Peyer's patch (tissue), 4 donors: Measurements from ENCODE around the gene MOK. TPM values are rescaled to one million over a fixed set of nuclear protein-coding genes. Genes with fewer than 3 reads are reported as not detected.

Experiments
- DNase-seq, 3 donors: peaks; one replicate each; pipeline ENCODE4 v3.0.0-alpha.2; 2017 to 2019
- H3K27ac ChIP-seq, 4 donors: fragments of 200-600 bp; sonication (generic); one replicate each; pipeline ENCODE4 v1.5.1; 2016 to 2019
- H3K27me3 ChIP-seq, 2 donors: fragments of 200-600 bp; sonication (generic); one replicate each; pipeline ENCODE4 v1.5.1; 2019
- H3K36me3 ChIP-seq, 3 donors: fragments of 200-600 bp; sonication (generic); one replicate each; pipeline ENCODE4 v1.5.1; 2016 to 2019
- H3K4me1 ChIP-seq, 4 donors: fragments of 200-600 bp; sonication (generic); one replicate each; pipeline ENCODE4 v1.5.1; 2016 to 2019
- H3K4me3 ChIP-seq, 4 donors: fragments of 200-600 bp; sonication (generic); 1 replicate in 3 of 4; 2 replicates in 1 of 4; pipeline ENCODE4 v1.5.1; 2016 to 2019; ENCODE audit warnings: mild to moderate bottlenecking in 1 of 4
- H3K9me3 ChIP-seq, 4 donors: fragments of 200-600 bp; sonication (generic); one replicate each; pipeline ENCODE4 v1.5.1; 2016 to 2019; ENCODE audit warnings: mild to moderate bottlenecking in 1 of 4
- POLR2A ChIP-seq, 2 donors: fragments of 450-650 bp; IDR thresholded peaks; one replicate each; pipeline ENCODE4 v1.5.1; 2017; ENCODE audit warnings: antibody characterized with exemption in 2 of 2, mild to moderate bottlenecking in 2 of 2, moderate library complexity in 2 of 2
- total RNA-seq, 4 donors: library from RNA; depleted of rRNA; stranded (reverse); fragments of >200 nt; gene quantifications; one replicate each; pipeline ENCODE4 v1.1.0, GENCODE V29; 2016
- TF ChIP-seq, protein P1 (sequence below), 6 experiments: fragments of 450-650 bp in 4 of 6; fragments of 200-600 bp in 2 of 6; sonication (generic) in 1 of 6; IDR thresholded peaks; one replicate each; pipeline ENCODE4 v1.5.1; 2017 to 2019; ENCODE audit warnings: antibody characterized with exemption in 6 of 6, mild to moderate bottlenecking in 3 of 6, moderate library complexity in 1 of 6

Gene MOK
- total RNA-seq, 4 donors from 2014 or later = 4.6 to 30.5 (median 14.6) TPM

DNA sequence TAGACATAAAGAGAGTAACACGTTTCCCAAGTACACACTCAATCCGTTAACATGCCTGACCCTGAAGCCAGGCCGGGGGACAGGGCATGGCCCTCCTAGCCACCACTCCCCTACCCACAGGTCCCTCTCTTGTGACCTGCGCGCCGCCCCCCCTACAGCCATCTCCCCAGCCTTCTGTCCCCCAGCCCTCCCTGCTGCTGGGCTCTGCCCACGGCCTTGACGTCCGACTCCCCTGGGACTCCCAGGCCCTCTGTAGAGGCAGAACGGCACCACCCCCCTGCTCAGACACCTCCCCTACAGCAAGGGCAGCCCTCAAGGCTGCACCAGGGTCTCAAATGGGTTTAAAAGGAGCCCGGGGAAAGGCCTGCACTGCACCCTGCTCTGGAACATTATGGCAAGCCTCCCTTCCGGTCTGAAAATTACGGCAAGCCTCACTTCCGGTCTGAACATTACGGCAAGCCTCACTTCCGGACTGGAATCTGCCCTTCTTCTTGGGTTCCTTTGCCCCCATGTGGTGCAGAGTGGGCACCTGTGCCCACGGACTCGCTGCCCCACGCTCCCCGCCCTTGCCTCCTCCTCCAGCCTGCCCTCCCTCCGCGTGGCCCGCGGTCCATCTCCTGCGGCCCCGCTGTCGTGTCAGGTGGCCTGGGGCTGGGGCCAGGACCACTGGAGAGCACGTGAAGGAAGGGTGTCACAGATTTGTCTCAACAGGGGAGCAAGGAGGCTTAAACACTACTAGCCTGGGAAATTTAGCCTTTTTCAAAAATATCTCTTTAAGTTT is 77.6 kb downstream of the MOK start:
- no peak overlapping the region for H3K27ac ChIP-seq
- TF ChIP-seq, protein P1, sequence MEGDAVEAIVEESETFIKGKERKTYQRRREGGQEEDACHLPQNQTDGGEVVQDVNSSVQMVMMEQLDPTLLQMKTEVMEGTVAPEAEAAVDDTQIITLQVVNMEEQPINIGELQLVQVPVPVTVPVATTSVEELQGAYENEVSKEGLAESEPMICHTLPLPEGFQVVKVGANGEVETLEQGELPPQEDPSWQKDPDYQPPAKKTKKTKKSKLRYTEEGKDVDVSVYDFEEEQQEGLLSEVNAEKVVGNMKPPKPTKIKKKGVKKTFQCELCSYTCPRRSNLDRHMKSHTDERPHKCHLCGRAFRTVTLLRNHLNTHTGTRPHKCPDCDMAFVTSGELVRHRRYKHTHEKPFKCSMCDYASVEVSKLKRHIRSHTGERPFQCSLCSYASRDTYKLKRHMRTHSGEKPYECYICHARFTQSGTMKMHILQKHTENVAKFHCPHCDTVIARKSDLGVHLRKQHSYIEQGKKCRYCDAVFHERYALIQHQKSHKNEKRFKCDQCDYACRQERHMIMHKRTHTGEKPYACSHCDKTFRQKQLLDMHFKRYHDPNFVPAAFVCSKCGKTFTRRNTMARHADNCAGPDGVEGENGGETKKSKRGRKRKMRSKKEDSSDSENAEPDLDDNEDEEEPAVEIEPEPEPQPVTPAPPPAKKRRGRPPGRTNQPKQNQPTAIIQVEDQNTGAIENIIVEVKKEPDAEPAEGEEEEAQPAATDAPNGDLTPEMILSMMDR (IDR thresholded peaks at IDR 0.05) = no peak
- TF ChIP-seq POLR2A (IDR thresholded peaks at IDR 0.05) = no peak
- no peaks in the 10 kb centered on the region for H3K9me3 ChIP-seq

DNA sequence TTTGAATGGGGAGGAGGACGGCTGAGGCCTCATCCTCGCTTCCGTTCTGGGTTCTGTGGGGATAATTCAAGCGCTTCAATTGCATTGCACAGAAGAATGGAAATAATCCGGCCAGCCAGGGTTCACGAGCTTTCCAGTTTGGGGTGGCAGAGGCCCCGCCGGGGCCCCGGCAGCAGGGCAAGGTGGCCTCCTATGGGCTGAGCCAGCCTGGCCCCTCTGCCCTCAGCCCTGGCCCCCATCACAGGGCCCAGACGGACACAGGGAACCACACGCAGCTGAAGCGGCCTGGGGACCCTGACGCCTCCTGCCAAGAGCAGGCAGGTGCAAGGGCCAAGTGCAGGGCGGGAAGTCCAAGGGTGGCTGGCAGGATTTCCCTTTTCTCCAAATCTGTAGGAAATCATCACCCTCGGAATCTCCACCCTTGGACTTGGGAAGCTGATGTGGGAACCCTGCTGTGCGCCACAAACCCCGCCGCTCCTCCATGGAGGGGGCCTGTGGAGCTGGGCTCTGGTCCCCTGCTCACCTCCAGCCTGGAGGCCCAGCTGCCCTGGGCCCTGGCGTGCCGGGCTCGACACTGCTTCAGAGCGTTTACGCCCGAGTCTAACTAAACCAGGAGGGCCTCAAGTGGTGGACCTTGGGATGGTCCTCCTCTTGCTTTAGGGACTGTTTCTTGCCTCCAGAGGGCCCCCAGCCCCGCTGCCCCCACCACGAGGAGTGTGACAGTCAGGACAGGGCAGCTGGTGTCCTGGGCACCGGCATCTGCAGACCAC is 78.4 kb downstream of the MOK start:
- Histone ChIP-seq H3K27me3 (no peaks in the 10 kb centered on the region), H3K4me1 (no peaks in the 10 kb centered on the region), H3K36me3 (peaks cover 0 to 8% (median 0%) of the 10 kb centered on the region in 3 donors), H3K9me3 (no peaks in the 10 kb centered on the region), H3K4me3 (no peak overlapping the region), H3K27ac (no peak overlapping the region)
- no peak for TF ChIP-seq POLR2A (IDR thresholded peaks at IDR 0.05)
- TF ChIP-seq, protein P1 (IDR thresholded peaks at IDR 0.05) = no peak
- no peak for DNase-seq

More for the DNA sequence above, 77.6 kb downstream of the MOK start:
- Histone ChIP-seq H3K36me3 (peaks cover 0 to 8% (median 0%) of the 10 kb centered on the region in 3 donors), H3K4me3 (no peak overlapping the region), H3K4me1 (no peaks in the 10 kb centered on the region), H3K27me3 (no peaks in the 10 kb centered on the region)
- no peak for DNase-seq

DNA sequence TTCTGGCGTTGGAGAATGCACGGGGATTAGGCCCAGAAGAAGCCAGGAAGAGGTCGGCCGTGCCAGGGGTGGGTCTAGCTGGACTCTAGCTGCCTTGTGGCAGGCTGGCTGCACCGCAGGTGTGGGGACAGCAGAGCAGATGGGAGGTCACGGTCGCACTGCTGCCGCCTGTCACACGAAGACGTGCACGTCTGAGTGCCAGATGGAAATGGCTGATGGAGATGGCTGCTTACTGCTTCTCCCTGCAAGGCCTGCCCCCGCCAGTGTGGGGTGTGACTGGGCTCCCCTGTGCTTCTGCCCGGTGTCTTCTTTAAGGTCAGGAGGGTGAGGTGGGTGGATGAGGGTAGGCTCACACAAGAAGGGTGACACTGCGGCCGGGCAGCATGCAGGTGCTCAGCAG is 79.0 kb downstream of the MOK start:
- no peaks in the 10 kb centered on the region for H3K4me1 ChIP-seq
- H3K27ac ChIP-seq = no peak overlapping the region
- TF ChIP-seq, protein P1 (IDR thresholded peaks at IDR 0.05) = no peak
- no peak for TF ChIP-seq POLR2A (IDR thresholded peaks at IDR 0.05)
- H3K4me3 ChIP-seq = no peak overlapping the region
- no peaks in the 10 kb centered on the region for H3K27me3 ChIP-seq
- H3K9me3 ChIP-seq = no peaks in the 10 kb centered on the region
- no peak for DNase-seq
- peaks cover 0 to 8% (median 0%) of the 10 kb centered on the region in 3 donors for H3K36me3 ChIP-seq

DNA sequence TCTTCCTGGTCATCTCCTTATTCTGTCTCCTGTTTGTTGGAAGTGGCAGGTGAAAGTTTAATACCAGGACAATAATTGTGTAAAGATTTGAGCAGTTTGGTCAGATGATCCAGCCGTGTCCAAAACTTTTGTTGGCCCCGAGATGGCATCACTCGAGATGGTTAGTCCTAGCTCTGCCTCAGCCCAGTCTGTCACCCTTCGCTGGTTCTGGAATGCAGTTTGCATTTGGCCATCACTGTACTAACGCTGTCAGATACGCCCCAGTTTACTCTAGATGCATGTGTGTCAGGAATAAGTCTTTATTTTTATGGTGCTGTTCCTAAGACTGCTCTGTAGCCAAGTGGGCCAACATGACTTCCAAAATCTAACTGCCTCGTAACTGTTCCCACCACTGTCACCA is 79.6 kb downstream of the MOK start:
- TF ChIP-seq, protein P1 (IDR thresholded peaks at IDR 0.05) = no peak
- TF ChIP-seq POLR2A (IDR thresholded peaks at IDR 0.05) = no peak
- DNase-seq = no peak
- H3K9me3 ChIP-seq = no peaks in the 10 kb centered on the region
- H3K4me1 ChIP-seq = no peaks in the 10 kb centered on the region
- no peaks in the 10 kb centered on the region for H3K27me3 ChIP-seq
- H3K4me3 ChIP-seq = no peak overlapping the region
- H3K27ac ChIP-seq = no peak overlapping the region
- peaks cover 0 to 8% (median 0%) of the 10 kb centered on the region in 3 donors for H3K36me3 ChIP-seq

DNA sequence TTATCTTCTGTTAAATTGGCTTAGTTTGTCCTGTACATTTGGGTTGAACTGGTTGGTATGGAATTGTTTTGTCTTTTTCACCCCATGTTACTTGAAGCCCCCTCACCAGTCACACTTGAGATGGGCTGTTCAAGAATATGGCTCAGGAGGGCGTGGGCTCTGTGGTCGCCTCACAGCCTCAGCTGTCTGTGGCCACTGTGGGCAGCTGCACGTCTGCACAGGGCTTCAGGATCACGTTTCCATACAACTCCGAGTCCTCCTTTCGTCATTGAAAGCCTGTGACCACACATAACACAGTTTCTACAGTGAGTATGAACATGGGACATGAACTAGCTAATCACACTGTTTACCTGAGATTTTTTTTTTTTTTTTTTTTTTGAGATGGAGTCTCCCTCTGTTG is 81.3 kb downstream of the MOK start:
- Histone ChIP-seq H3K9me3 (no peaks in the 10 kb centered on the region), H3K27me3 (no peaks in the 10 kb centered on the region), H3K27ac (no peak overlapping the region), H3K36me3 (peaks cover 0 to 19% (median 0%) of the 10 kb centered on the region in 3 donors), H3K4me3 (no peak overlapping the region), H3K4me1 (no peaks in the 10 kb centered on the region)
- no peak for TF ChIP-seq POLR2A (IDR thresholded peaks at IDR 0.05)
- TF ChIP-seq, protein P1 (IDR thresholded peaks at IDR 0.05) = no peak
- DNase-seq = no peak
